H1 (cell line): ENCODE data around the gene LRWD1. TPM values are rescaled to one million over a fixed set of nuclear protein-coding genes. Genes with fewer than 3 reads are reported as not detected.

Experiments
- CTCF ChIA-PET: fragments of 300-600 bp; sonication (Branson Sonifier 250); formaldehyde crosslinking; loops from one replicate; lab custom pipeline; 2021; ENCODE audit not compliant: partially characterized antibody; lab: Charles Lee
- POLR2A ChIA-PET: fragments of 300-600 bp; sonication (Branson Sonifier 250); formaldehyde crosslinking; loops from one replicate; lab custom pipeline; 2021; ENCODE audit warnings: inconsistent platforms; ENCODE audit not compliant: partially characterized antibody; lab: Charles Lee
- DNase-seq, 2 experiments: peaks; one replicate each; pipeline versions ENCODE4 v3.0.0 to v3.0.0-alpha.2; 2010 to 2022; ENCODE audit warnings: low spot score in 2 of 2, low read depth in 1 of 2, mixed read lengths in 1 of 2
- FAIRE-seq: peaks from 2 replicates; lab custom pipeline; 2011; peaks lifted over from hg19 to GRCh38; lab: Jason Lieb, UNC
- H2AFZ ChIP-seq: 2 replicates; pipeline ENCODE4 v1.8.1; 2012; ENCODE audit warnings: low read length, inconsistent platforms
- H2AK5ac ChIP-seq: 2 replicates; pipeline ENCODE4 v1.6.1; 2013; ENCODE audit warnings: low read depth, low read length
- H2BK120ac ChIP-seq: replicated peaks from 2 replicates; pipeline ENCODE3; 2013; ENCODE audit warnings: low read depth, low read length, inconsistent platforms
- H2BK12ac ChIP-seq: 2 replicates; pipeline ENCODE4 v1.6.1; 2013; ENCODE audit warnings: low read depth, low read length
- H2BK15ac ChIP-seq: 2 replicates; pipeline ENCODE4 v1.6.1; 2013; ENCODE audit warnings: low read length
- H2BK20ac ChIP-seq: 2 replicates; pipeline ENCODE4 v1.6.1; 2013; ENCODE audit warnings: low read length
- H2BK5ac ChIP-seq: 2 replicates; pipeline ENCODE4 v1.6.1; 2013; ENCODE audit warnings: low read depth, low read length
- H3K14ac ChIP-seq: 2 replicates; pipeline ENCODE4 v1.6.1; 2013; ENCODE audit warnings: inconsistent platforms; ENCODE audit not compliant: insufficient read length
- H3K18ac ChIP-seq: 2 replicates; pipeline ENCODE4 v1.6.1; 2013; ENCODE audit warnings: low read length; ENCODE audit errors: extremely low read depth
- H3K23ac ChIP-seq: 2 replicates; pipeline ENCODE4 v1.6.1; 2013; ENCODE audit warnings: inconsistent platforms; ENCODE audit not compliant: insufficient read length
- H3K23me2 ChIP-seq: 2 replicates; pipeline ENCODE4 v1.6.1; 2013; ENCODE audit warnings: low read depth, low read length
- H3K27ac ChIP-seq: 2 replicates; pipeline ENCODE4 v1.6.1; 2011; ENCODE audit warnings: low read depth, low read length, inconsistent platforms
- H3K27me3 ChIP-seq, 4 experiments: replicated peaks in 1 of 4; 1 replicate in 1 of 4; 2 replicates in 3 of 4; pipeline versions ENCODE4 v1.6.1 to v1.8.1; 2011 to 2013; ENCODE audit warnings: low read length in 3 of 4, mild to moderate bottlenecking in 3 of 4, inconsistent platforms in 2 of 4, mixed read lengths in 2 of 4, moderate library complexity in 1 of 4; ENCODE audit not compliant: control insufficient read depth in 3 of 4, insufficient read depth in 3 of 4; ENCODE audit errors: extremely low read depth in 1 of 4
- H3K36me3 ChIP-seq, 4 experiments: 2 replicates each; pipeline versions ENCODE4 v1.6.1 to v1.8.1; 2011 to 2013; ENCODE audit warnings: mild to moderate bottlenecking in 4 of 4, low read length in 3 of 4, moderate library complexity in 2 of 4, control low read depth in 1 of 4, inconsistent platforms in 1 of 4; ENCODE audit not compliant: insufficient read depth in 4 of 4, control insufficient read depth in 2 of 4
- H3K4ac ChIP-seq: replicated peaks from 2 replicates; pipeline ENCODE3; 2013; ENCODE audit warnings: low read length, low read depth, mixed read lengths, inconsistent platforms; ENCODE audit not compliant: insufficient read length
- H3K4me1 ChIP-seq, 4 experiments: replicated peaks in 1 of 4; 1 replicate in 1 of 4; 2 replicates in 3 of 4; pipeline versions ENCODE4 v1.6.1 to v1.8.1; 2011 to 2013; ENCODE audit warnings: low read length in 3 of 4, inconsistent platforms in 2 of 4, mixed read lengths in 1 of 4; ENCODE audit not compliant: insufficient read depth in 4 of 4, control insufficient read depth in 3 of 4
- H3K4me2 ChIP-seq, 2 experiments: 2 replicates each; pipeline versions ENCODE4 v1.6.1 to v1.8.1; 2011 to 2013; ENCODE audit warnings: low read depth in 2 of 2, low read length in 2 of 2, control low read depth in 1 of 2, inconsistent platforms in 1 of 2, mild to moderate bottlenecking in 1 of 2; ENCODE audit not compliant: insufficient read depth in 1 of 2
- H3K4me3 ChIP-seq, 4 experiments: fragments of 200-600, 300-600 bp in 1 of 4; sonication (generic), shearing (Covaris generic), sonication (Bioruptor Twin) in 1 of 4; 2 replicates each; pipeline versions ENCODE4 v1.5.1 to v1.8.1; 2011 to 2016; ENCODE audit warnings: low read length in 4 of 4, low read depth in 3 of 4, control low read depth in 2 of 4, inconsistent platforms in 2 of 4, mild to moderate bottlenecking in 2 of 4, mixed read lengths in 1 of 4, moderate library complexity in 1 of 4; ENCODE audit not compliant: insufficient read depth in 2 of 4; ENCODE audit errors: extremely low read depth in 1 of 4
- H3K56ac ChIP-seq: replicated peaks from 2 replicates; pipeline ENCODE3; 2013; ENCODE audit warnings: low read depth, mild to moderate bottlenecking, mixed read lengths, low read length, inconsistent platforms; ENCODE audit not compliant: insufficient read length
- H3K79me1 ChIP-seq: 2 replicates; pipeline ENCODE4 v1.6.1; 2013; ENCODE audit warnings: low read depth, low read length, control low read depth
- H3K79me2 ChIP-seq, 2 experiments: 2 replicates each; pipeline versions ENCODE4 v1.6.1 to v1.8.1; 2012 to 2013; ENCODE audit warnings: low read length in 2 of 2, mild to moderate bottlenecking in 2 of 2, inconsistent platforms in 1 of 2; ENCODE audit not compliant: insufficient read depth in 2 of 2, control insufficient read depth in 1 of 2
- H3K9ac ChIP-seq, 4 experiments: replicated peaks in 1 of 4; 1 replicate in 1 of 4; 2 replicates in 3 of 4; pipeline versions ENCODE4 v1.6.1 to v1.8.1; 2011 to 2013; ENCODE audit warnings: low read depth in 3 of 4, low read length in 3 of 4, control low read depth in 2 of 4, mild to moderate bottlenecking in 2 of 4, moderate library complexity in 2 of 4, inconsistent platforms in 1 of 4; ENCODE audit errors: extremely low read depth in 1 of 4
- H3K9me3 ChIP-seq, 2 experiments: 2 replicates each; pipeline versions ENCODE4 v1.6.1 to v1.8.1; 2012 to 2013; ENCODE audit warnings: mild to moderate bottlenecking in 2 of 2, moderate library complexity in 2 of 2, control low read depth in 1 of 2, inconsistent platforms in 1 of 2, low read depth in 1 of 2, low read length in 1 of 2, mixed read lengths in 1 of 2; ENCODE audit not compliant: insufficient read depth in 2 of 2
- H4K20me1 ChIP-seq, 2 experiments: replicated peaks in 1 of 2; 2 replicates each; pipeline versions ENCODE3 to v1.8.1; 2011 to 2013; ENCODE audit warnings: inconsistent platforms in 2 of 2, low read length in 2 of 2, mild to moderate bottlenecking in 1 of 2; ENCODE audit not compliant: insufficient read depth in 2 of 2, control insufficient read depth in 1 of 2
- H4K5ac ChIP-seq: 2 replicates; pipeline ENCODE4 v1.6.1; 2013; ENCODE audit warnings: low read length, low read depth, mixed read lengths, inconsistent platforms; ENCODE audit not compliant: insufficient read length
- H4K8ac ChIP-seq: 2 replicates; pipeline ENCODE4 v1.8.0; 2013; ENCODE audit warnings: mild to moderate bottlenecking, moderate library complexity, low read length, inconsistent platforms; ENCODE audit not compliant: insufficient read depth; ENCODE audit errors: extremely low read depth
- H4K91ac ChIP-seq: replicated peaks from 2 replicates; pipeline ENCODE3; 2013; ENCODE audit warnings: low read length, mixed read lengths, inconsistent platforms; ENCODE audit not compliant: insufficient read length
- ATF3 ChIP-seq: IDR thresholded peaks from 2 replicates; pipeline ENCODE4 v1.6.1; 2011; ENCODE audit warnings: low read depth, mild to moderate bottlenecking, low read length; ENCODE audit not compliant: insufficient read depth
- CBX5 ChIP-seq: fragments of 300-800, 300-1000 bp; sonication (generic); IDR thresholded peaks from 2 replicates; pipeline ENCODE4 v1.7.1; 2016; ENCODE audit warnings: antibody characterized with exemption, low read length, low read depth
- CHD2 ChIP-seq: IDR thresholded peaks from 2 replicates; pipeline ENCODE4 v1.6.1; 2012; ENCODE audit warnings: low read length, improper control_type of control experiment
- CTBP2 ChIP-seq: IDR thresholded peaks from 2 replicates; pipeline ENCODE4 v1.7.0; 2011; ENCODE audit warnings: borderline replicate concordance, mild to moderate bottlenecking, moderate library complexity, mixed read lengths, low read length; ENCODE audit not compliant: insufficient read depth, insufficient read length
- E2F6 ChIP-seq: IDR thresholded peaks from 2 replicates; pipeline ENCODE4 v1.6.1; 2012; ENCODE audit warnings: inconsistent platforms
- NANOG ChIP-seq: IDR thresholded peaks from 2 replicates; pipeline ENCODE4 v1.6.1; 2011; ENCODE audit warnings: low read length, low read depth, mild to moderate bottlenecking, inconsistent platforms; ENCODE audit not compliant: insufficient read depth, poor library complexity, severe bottlenecking
- SP2 ChIP-seq: IDR thresholded peaks from 2 replicates; pipeline ENCODE4 v1.6.1; 2012; ENCODE audit warnings: mild to moderate bottlenecking, low read length, inconsistent platforms
- SRF ChIP-seq: IDR thresholded peaks from 2 replicates; pipeline ENCODE4 v1.6.1; 2011; ENCODE audit warnings: mild to moderate bottlenecking, low read depth, low read length, moderate library complexity
- TBP ChIP-seq: IDR thresholded peaks from 2 replicates; pipeline ENCODE4 v1.6.1; 2011; ENCODE audit warnings: low read depth, low read length, improper control_type of control experiment
- TCF12 ChIP-seq: IDR thresholded peaks from 2 replicates; pipeline ENCODE4 v1.6.1; 2011; ENCODE audit warnings: low read depth, mild to moderate bottlenecking, low read length
- TEAD4 ChIP-seq: IDR thresholded peaks from 2 replicates; pipeline ENCODE4 v1.6.1; 2012; ENCODE audit warnings: low read depth, low read length, inconsistent platforms, mixed read lengths
- ZNF274 ChIP-seq: IDR thresholded peaks from 2 replicates; pipeline ENCODE4 v1.7.0; 2012; ENCODE audit warnings: low read length, borderline replicate concordance; ENCODE audit errors: extremely low read depth
- WGBS, 2 experiments: shearing (Covaris generic) in 1 of 2; methylation state at CpG; one replicate each; pipeline versions ENCODE4 v1.1.6 to v1.1.7; 2013 to 2015; ENCODE audit warnings: low lambda C conversion rate in 2 of 2, mixed read lengths in 2 of 2, inconsistent platforms in 1 of 2, low coverage in 1 of 2, missing lambda C conversion rate in 1 of 2; ENCODE audit not compliant: insufficient replicate concordance in 2 of 2, insufficient coverage in 1 of 2, insufficient read length in 1 of 2; ENCODE audit errors: extremely low coverage in 1 of 2, missing lambda C conversion rate in 1 of 2; 5-methylcytosine and 5-hydroxymethylcytosine counted together
- polyA plus RNA-seq, 7 experiments: library from polyadenylated mRNA; depleted of rRNA in 3 of 7; stranded (reverse) in 5 of 7; unstranded in 2 of 7; fragments of >200 nt in 5 of 7; fragments of 200-250 nt in 2 of 7; gene quantifications; 1 replicate in 5 of 7; 2 replicates in 1 of 7; 4 replicates in 1 of 7; pipeline versions ENCODE4 v1.2.1 to v1.2.3, GENCODE V29; 2011 to 2013; ENCODE audit warnings: missing spikeins in 2 of 7, mixed read lengths in 2 of 7
- total RNA-seq: library from RNA; stranded (reverse); fragmentation: NEBNext Ultra II Directional; extraction: Animal tissue kit (Norgen Biotek cat#: 25700); gene quantifications from 2 replicates; pipeline ENCODE4 v1.2.1, GENCODE V29; 2021

The LRWD1 gene
- total and polyA plus RNA-seq, 2 of the 8 experiments (the other 6 are each of a cell fraction or from before 2014, with no cell fraction given) = 23.4 to 26.8 TPM

GRCh38 chr7:102455596-102455995 is 9.2 kb upstream of the LRWD1 start:
- Histone ChIP-seq H4K8ac (no peak overlapping the region), H3K4me3 (no peak overlapping the region), H3K27ac (no peak overlapping the region), H2AK5ac (no peak overlapping the region), H3K14ac (no peak overlapping the region), H3K23me2 (no peaks in the 10 kb centered on the region; the same call in 1 of the 2 replicates), H2AFZ (no peak overlapping the region), H2BK15ac (no peak overlapping the region), H3K4me1 (peaks cover 0 to 3% (median 0%) of the 10 kb centered on the region in 4 experiments; a peak in 2 of 7 replicates), H4K5ac (no peak overlapping the region), H3K36me3 (peaks cover 7 to 22% (median 17%) of the 10 kb centered on the region in 4 experiments; a peak in 5 of 8 replicates), H3K27me3 (no peaks in the 10 kb centered on the region; a peak in 1 of 7 replicates), H3K79me1 (no peaks in the 10 kb centered on the region), H2BK5ac (no peak overlapping the region), H3K9ac (no peak overlapping the region), H3K4me2 (no peak overlapping the region), H3K4ac (no peak overlapping the region), H3K9me3 (no peaks in the 10 kb centered on the region), H3K23ac (no peak overlapping the region), H4K20me1 (peaks cover 0 to 2% of the 10 kb centered on the region in 2 experiments), H2BK120ac (no peak overlapping the region), H3K56ac (no peak overlapping the region), H3K79me2 (no peaks in the 10 kb centered on the region), H2BK12ac (no peak overlapping the region), H4K91ac (no peak overlapping the region), H2BK20ac (no peak overlapping the region), H3K18ac (no peak overlapping the region)
- FAIRE-seq (no peak), DNase-seq (no peak)
- WGBS, 2 experiments = 94% methylated on average over 8 of the region's 11 CpGs; no CpG with 5 or more reads in 1 of the 2 experiments
- CTCF ChIA-PET = interaction anchor here (1.0 to 2.1 kb wide), 6 partner anchors 20 to 183 kb away, joined by 3 to 5 read pairs (median 4); no protein-coding TSS in a partner anchor
- POLR2A ChIA-PET = interaction anchor here (1.4 to 4.5 kb wide), 5 partner anchors 9 to 51 kb away, joined by 3 to 27 read pairs (median 6); partner anchors contain the start of genes ALKBH4 and LRWD1
- TF ChIP-seq NANOG (no peak), E2F6 (no peak), TEAD4 (no peak), CTBP2 (no peak), SP2 (no peak), TBP (no peak), ZNF274 (no peak), CBX5 (no peak), CHD2 (no peak), ATF3 (no peak), TCF12 (no peak), SRF (no peak)
